ENCODE results near the gene ADD1.
A peak's percentile ranks its signal among the peaks of the same experiment; 100 is the strongest.
"Not testable (repeated sequence)": the region's sequence is repeated elsewhere in the genome, so short reads cannot be mapped to it uniquely, and the experiment has no call there.

The ADD1 gene

DNA sequence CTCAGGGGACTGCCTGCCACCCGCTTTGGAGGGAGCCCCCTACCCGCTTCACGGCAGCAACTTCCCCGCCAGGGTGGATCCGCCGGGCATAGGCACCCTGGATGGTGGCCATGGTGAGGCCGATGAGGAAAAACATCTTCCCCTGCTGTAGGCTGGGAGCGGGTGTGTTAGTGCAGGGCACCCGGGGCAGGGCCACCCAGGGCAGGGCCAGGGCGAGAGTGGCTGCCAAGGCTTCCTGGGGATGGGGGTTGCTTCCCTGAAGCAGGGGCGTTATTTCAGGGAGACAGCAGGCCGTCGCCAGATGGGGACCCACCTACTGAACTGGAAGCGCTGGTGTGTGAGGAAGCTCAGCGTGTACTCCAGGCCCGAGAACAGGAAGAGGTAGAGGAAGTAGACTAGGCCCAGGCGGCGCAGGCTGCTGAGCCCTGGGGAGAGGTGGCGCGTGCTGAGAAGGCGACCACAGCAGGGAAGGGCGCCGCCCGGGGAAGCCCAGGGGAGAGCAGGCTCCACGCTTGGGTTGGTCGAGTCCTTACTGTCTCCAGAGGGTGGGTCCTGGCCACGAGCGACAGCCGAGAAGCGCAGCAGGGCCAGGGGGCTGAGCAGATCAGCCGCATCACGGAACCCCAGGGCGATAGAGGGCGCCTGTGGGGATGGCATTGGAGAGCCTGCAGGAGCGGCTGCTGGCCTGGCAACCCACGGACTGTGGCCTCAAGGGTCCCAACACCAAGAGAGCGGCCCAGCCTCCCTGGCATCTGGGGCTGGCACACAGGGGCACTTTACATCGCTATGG, 88.1 kb downstream of the ADD1 start:
- DNase-seq: peak in 2 of 56 donors; percentile 29 to 54

DNA sequence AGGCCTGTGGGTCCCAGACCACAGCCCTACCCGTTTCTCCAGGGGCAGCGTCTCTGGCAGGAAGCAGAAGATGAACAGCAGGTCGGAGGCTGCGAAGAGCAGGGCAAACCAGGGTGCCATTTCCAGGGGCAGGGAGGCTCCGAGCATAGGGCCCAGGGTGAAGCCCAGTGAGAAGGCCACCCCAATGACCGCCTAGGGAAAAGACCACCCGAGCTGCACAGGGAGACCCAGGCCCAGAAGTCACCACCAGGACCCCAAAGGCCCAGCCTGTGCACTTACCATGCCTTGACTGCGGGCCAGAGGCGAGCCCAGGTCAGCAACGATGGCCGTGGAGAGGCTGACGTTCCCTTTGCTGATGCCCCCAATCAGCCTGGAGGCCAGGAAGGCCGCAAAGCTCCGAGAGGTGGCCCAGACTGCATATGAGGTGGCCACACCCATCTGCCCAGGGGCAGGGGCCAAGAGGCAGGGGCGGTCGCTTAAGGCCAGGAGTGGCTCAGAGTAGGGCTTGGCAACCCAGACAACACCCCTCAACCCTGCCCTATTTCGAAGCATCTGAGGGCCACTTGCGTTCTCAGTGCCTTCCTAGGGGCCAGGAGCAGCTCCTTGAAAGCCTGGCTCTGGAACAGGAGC, 88.8 kb downstream of the ADD1 start:
- DNase-seq: no peak

DNA sequence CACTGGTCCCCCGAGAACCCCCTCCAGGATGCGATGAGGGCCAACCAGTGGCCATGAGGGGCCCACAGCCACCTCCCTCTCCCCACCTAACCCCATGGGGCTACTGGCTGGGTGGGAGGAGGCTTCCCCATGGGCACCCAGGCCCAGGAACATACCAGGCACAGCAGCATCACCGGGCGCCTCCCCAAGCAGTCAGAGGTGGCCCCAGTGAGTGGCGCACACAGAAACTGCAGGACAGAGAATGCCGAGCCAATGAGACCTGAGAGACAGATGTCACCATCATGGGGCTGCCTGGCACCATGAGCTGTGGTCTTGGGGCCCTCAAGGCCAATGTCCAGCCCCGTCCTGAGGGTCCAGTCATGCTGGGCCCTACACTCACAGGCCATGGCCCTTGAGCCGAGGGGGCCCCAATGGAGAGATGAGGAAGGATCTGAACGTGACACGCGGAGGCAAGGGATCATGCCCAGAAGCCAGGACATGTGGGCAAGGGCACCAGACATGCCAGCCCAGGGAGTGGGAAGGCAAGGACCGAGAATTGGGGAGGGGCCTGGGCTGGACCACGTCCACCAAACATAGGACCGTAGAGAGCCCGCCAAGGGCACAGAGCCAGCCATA, 89.4 kb downstream of the ADD1 start:
- no peak for DNase-seq

DNA sequence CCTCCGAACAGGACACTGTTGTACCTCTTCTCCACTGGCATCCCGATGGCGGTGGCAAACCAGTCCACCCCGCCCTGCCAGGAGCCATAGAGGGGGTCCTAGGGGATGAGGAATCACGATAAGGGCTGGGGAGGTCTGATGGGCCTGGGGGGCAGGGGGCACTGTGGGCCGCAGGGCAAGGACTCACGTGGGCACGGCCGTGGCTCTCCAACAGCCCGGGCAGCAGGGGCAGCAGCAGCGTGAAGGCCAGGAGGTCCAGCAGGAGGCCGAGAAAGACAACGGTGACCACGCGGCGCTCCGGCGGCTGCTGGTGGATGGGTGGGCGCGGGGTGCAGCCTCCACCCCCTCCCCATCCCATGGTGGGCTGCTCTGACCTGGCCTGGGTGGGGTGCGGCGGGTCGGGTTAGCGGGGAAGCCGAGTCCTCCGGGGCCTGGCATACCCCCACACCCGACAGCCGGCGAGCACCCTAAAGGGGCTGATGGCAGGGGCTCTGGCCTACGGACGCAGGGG, 90.0 kb downstream of the ADD1 start:
- DNase-seq: no peak

DNA sequence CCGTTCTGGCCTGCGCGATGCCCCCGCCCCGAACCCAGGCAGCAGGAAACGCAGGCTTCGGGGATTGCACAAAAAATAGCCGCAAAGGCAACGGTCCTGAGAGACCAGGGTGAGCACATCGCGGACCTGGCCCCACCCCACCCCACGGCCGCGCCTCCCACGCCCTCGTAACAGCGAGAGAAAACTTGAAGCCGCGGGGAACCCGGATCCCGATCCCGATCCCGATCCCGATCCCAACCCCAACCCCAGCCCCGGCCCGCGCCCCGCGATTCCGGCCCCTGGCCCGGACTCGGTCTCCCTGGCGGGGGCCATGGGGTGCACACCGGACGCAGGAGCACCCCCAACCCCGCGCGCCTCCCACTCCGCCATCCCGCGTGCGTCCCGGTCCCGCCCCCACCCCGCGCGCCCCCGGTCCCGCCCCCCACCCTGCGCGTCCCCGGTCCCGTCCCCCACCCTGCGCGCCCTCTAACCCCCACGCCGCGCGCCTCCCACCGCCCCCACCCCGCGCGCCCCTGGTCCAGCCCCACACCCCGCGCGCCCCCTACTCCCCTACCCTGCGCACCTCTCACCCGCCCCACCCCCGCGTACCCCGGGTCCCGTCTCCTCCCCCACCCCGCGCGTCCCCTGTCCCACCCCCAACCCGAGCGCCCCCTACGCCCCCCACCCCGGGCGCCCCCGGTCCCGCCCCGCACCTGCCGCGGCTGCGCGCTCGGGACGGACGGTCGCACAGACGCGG, 90.6 kb downstream of the ADD1 start:
- DNase-seq: peak in 2 of 56 donors; percentile 21 to 51

DNA sequence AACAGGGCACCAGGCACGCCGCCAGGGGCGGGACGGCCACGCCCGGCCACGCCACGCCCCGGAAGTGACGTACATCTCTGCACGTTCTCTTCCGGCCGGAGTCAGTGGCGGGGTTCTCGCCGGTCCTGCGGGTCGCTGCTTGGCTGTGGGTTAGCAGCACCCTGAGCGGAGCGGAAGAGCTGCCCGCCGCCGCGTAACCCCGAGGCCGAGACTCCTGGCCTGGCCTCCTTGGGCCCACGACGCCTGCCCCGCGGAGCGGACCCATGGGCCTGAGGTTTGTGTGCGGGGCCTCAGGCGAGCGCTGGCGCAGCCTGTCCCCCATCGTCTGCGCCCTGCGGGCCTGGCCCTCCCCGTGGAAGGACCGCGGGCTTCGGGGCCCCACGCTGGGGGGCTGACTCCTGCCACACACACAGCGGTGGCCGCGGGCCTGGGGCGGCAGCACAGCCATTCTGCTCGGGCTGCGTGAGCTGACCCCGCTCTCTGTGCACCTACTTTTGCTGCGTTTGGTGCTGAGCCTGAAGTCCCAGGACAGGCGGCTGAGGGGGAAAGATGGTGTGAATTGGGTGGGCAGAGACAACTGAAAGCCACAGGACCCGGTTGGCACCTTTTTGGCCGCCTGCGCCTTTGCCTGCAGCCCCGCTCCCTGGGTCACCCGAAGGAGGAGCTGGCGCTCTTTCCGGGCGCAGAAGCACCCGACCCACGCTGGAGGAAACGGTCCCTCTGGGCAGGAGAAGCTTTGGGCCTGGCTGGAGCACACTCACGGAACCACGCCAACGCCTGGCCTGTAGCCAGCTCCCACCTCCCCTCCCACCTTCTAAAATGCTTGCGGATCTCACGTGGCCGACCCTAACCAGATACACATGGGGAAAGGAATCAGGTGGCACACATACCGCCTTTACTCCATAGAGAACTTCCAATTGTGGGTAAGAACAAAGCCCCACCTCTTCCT, 91.4 kb downstream of the ADD1 start:
- peak in 54 of 56 donors; percentile 45 to 94 (median 78) for DNase-seq

DNA sequence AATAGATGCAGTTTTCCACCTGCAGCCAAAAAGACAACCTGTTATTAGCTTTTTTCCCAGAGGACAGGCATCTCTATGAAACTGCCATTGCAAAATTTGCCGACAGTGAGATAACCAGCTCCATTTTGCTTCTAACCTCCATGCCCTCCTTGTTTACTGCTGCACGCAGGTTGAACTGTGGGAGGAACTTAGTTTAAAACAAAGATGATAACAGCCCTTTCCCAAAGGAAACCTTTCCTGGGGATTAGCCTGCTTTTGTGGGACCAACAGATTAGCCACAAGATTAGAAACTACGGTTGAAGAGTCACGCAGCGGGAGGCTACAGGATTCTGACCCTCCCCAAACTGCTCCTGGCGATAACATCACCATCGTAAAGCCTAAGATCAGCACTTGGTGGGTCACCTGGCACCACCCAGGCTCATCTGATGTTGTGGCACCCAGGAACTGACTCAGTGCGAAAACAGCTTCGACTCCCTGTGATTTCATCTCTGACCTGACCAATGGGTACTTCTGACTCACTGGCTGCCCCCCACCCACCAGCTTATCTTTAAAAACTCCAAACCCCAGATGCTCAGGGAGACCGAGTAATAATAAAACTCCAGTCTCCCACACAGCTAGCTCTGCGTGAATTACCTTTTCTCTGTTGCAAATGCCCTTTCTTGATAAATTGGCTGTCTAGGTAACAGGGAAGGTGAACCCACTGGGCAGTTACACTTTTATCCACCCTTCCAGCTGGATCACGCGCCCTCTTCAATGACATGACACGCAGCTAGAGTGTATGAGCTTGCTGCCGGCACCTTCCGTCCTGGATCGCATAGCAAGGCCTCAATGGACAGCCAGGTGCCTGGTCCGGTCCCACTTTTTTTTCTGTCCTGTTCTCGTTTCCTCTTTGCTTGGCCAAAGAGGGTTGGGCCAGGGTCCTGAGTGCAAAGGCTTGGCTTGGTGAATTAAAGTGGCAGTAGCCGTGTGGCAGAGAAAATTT, 92.4 kb downstream of the ADD1 start:
- no peak for DNase-seq

DNA sequence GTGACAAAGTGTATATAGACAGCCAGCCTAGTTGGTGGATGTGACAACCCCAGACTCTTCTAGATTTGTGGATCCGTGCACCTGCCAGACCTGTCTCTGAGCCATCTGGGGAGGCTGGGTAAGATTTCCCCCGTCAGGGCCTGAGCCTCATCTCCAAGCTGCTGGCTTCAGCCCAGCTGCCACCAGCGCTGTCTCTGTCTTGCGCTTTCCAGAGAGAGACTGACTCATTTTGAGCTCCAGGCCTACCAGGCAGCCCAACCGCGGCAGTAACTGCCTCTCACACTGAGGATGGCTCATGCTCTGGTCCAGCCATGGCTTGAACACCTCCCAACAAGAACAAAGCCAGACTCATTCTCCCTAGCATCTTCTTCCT, 93.1 kb downstream of the ADD1 start:
- no peak for DNase-seq

DNA sequence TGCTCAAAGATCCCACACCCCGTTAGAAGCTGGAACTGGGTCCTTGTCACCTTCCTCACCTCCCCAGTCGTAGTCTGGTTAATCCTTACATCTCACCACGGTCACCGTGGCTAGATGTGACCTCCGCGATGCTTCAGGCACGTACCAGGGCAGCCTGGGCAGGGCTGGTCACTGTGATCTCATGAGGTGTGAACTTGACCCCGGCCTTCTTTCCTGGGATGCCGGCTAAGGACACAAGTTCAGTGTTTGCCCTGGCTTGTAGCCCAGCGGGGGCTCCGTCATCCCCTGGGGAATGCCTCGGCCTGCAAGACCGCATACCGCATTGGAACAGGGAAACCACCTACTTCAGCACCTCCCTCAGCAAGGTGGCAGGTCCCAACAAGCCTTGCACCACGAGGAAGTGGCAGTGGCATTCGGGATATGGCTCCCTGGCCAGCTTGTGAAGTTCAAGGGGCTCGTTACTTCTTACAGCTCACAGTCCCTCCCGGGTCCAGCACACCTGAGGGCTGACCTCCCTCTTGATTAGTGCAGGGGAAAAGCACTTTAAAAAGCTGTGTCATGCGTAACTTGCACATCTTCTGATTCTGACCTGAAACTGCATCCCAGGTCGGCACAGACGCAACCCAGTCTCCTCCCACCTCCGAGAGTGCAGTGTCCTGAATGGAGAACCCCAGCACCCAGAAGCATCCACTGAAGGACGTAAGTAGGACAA, 93.7 kb downstream of the ADD1 start:
- DNase-seq: no peak

DNA sequence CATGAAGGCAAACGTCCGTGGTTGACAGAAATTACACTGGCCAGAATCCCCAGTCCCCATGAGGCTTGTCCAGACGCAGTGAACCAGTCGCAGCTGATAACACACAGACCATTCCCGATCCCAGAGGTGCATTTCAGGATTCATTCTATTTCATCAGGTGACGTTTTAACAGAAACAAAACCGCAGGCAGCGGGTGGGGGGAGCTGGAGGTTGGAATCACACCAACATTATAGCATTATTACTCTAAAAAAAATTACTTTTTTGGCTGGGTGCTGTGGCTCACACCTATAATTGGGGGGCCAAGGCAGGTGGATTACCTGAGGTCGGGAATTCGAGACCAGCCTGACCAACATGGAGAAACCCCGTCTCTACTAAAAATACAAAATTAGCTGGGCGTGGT, 94.3 kb downstream of the ADD1 start:
- no peak for DNase-seq

DNA sequence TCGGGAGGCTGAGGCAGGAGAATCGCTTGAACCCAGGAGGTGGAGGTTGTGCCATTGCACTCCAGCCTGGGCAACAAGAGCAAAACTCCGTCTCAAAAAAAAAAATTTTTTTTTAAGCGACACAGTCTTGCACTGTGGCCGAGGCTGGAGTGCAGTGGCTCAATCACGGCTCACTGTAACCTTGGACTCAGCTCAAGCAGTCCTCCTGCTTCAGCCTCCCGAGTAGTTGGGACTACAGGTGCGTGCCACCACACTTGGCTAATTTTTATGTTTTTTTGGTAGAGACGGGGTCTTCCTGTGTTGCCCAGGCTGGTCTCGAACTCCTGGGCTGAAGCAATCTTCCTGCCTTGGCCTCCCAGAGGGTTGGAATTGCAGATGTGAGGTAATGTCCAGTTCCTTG, 94.8 kb downstream of the ADD1 start:
- DNase-seq: not testable (repeated sequence)

DNA sequence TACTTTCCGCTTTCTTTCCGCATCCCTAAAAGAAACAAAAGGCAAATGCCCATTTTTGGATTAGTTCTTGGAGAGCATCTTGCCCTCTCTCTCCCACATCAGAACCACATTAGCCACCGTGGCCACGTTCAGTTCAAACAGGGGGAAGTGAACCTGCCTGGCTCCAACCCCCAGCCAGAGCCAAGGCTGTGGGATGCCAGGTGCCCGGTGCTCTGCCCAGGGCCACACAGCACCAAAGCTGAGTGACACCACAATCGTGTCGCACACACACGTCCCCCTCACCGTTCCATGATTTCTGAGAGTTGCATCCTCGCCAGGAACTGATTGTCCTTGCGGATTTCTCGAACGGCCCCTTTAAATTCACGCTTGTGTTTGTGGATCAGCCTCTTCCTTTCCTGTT, 95.3 kb downstream of the ADD1 start:
- no peak for DNase-seq

DNA sequence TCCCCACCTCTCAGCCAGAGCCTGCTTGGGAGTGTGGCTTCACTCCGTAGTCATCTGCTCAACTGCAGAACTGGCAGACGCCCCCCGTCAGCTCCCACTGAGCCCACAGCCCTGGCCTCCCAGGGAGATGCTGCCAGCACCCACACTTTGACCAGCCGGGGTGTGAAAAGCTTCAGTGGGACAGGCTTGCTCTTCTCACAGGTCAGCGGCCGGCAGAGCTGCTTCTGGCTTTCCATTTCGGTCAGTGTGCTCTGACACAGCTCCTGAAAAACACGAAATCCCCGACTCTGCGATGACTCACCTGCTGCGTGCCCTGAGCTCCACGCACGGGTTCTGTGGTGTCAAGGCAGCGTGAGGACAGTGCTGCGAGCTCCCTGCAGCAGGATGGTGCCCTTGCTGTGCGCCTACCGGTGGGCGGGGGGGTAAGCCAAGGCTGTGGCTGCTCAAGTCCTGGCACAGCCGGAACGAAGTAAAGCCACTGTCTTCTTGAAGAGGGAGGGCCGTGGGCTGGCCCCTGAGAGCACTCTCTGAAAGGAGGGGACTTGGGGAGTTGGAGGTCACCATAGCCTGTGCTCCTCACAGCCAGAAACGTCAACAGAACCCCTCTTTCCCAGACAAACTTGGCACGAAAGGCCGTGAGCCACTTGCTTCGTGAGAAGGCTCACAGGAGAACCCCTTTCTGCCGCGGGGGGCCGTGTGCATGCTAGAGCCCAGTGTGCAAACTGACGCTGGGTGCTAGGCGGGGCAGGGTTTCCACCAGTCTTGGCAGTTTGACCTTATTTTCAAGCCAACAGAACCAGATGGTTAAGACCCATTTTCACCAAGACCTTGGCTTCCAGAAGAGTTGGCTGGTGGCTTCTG, 96.0 kb downstream of the ADD1 start:
- peak in 1 of 56 donors; percentile 28 for DNase-seq

DNA sequence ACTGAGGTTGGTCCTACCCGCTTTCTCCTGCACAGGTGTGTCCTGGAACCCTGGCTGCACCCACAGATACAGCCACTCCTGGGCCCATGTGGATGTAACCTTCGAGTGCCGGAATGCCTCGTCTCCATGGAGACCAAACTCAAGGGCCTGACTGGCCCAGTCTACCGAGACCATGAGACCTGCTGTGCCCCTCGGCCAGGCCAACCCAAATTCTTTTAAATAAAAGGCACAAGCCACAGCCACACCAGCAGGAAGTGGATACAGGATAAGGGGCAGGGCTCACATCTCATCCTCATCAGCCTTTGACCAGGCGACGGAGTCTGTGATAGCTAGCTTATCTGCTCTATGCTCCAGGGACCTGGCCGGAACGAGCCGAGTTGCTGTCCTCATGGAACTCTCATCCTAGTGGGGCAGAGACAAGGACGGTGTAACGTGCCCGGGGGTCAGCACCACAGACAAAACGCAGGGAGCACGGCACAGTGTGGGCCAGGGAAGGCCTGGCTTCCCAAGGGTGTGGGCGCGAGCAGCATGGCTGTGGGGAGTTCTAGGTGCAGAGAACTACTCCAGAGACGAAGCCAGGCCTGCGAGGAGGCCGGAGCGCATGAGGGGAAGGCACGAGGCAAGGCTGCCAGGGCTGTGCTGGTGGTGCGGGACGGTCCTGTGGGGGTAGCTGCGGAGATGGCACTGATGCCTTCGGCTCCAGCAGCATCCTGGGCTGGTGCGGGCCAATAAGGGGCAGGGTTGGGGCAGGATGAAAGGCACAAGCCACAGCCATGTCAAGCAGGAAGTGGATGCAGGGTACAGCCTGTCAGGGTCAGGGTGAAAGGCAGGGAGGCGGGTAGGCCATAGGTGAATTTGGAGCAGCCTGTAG, 96.9 kb downstream of the ADD1 start:
- DNase-seq: no peak

DNA sequence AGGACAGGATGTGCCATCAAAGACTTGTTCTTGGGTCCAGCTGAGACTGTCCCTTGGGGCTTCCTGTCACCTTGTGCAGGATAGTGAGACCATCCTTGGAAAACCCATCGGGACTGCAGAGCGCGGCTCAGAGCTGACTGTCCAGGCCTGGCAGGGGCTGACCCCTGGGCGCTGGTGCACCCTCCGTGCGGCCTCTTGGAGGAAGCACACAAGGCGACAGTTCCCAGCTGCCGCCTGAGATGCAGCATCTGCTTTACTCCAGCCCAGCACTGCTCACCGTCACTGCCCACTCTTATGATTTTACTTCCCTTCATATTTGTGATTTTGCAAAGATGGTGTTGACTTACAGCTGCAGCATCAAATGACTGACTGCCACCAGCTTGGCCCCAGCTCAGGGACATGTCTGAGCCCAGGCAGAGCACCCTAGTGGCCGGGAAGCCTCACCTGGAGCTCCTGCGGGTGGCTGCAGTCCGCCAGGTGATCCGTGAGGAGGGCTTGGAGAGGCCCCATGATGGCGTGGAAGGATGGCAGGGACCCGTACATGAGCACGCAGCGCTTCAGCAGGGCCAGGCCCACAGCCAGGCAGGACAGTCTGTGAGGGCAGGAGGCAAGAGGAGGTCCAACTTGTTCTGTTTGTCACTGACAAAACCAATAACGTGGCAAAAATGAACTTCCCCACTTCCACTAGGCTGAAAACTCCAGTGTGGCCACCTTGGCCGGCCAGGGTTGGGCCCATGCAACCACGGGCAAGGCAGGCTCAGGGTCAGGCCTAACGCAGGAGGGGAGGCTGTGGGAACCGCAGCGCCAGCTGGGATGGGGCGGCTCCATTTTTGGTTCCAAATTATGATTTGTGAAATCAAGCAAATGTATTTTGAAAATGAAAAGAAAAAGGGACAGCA, 97.7 kb downstream of the ADD1 start:
- no peak for DNase-seq
